Left lung (tissue), 10 donors: ENCODE measurements around the gene CDX1. TPM values are rescaled to one million over a fixed set of nuclear protein-coding genes. Genes with fewer than 3 reads are reported as not detected.

ENCODE experiments used
- ATAC-seq: fragments of 200-7000 bp; cut with Tn5 transposase; one replicate; pipeline ENCODE4 v1.9.1; 2020; ENCODE audit warnings: moderate library complexity
- DNase-seq, 4 donors: peaks; one replicate each; pipeline ENCODE4 v3.0.0-alpha.2; 2013 to 2020
- H3K27ac ChIP-seq, 2 donors: fragments of 200-600 bp; sonication (generic) in 1 of 2; one replicate each; pipeline versions ENCODE4 v1.5.0 to v1.8.0; 2020 to 2021
- H3K27me3 ChIP-seq, 2 donors: fragments of 200-600 bp; sonication (generic) in 1 of 2; one replicate each; pipeline versions ENCODE4 v1.5.0 to v1.8.0; 2020 to 2021
- H3K36me3 ChIP-seq, 2 donors: fragments of 200-600 bp; sonication (generic) in 1 of 2; one replicate each; pipeline versions ENCODE4 v1.5.0 to v1.8.0; 2020 to 2021
- H3K4me1 ChIP-seq, 2 donors: fragments of 200-600 bp; one replicate each; pipeline ENCODE4 v1.8.0; 2021
- H3K4me3 ChIP-seq, 2 donors: fragments of 200-600 bp; sonication (generic) in 1 of 2; one replicate each; pipeline versions ENCODE4 v1.5.0 to v1.8.0; 2020 to 2021; ENCODE audit warnings: mild to moderate bottlenecking in 1 of 2
- H3K9me3 ChIP-seq, 2 donors: fragments of 200-600 bp; sonication (generic) in 1 of 2; one replicate each; pipeline versions ENCODE4 v1.5.0 to v1.8.0; 2020 to 2021
- CTCF ChIP-seq, 2 donors: fragments of 200-600 bp; sonication (generic) in 1 of 2; IDR thresholded peaks; one replicate each; pipeline versions ENCODE4 v1.5.0 to v1.8.0; 2021; ENCODE audit warnings: antibody characterized with exemption in 2 of 2
- intact Hi-C, 2 donors: fragments of 100-400 bp; cut with DNase I; formaldehyde crosslinking; loops; one replicate each; pipeline versions ENCODE4 v1.11.2 to v1.14.2; 2022
- polyA plus RNA-seq, 6 donors: library from polyadenylated mRNA; unstranded; fragments of 120-200 nt; gene quantifications; one replicate each; pipeline ENCODE4 v1.2.1, GENCODE V29; 2013; ENCODE audit not compliant: insufficient read length in 6 of 6
- total RNA-seq, 2 donors: library from RNA; stranded (reverse); fragmentation: NEBNext Ultra II Directional; extraction: Animal tissue kit (Norgen Biotek cat#: 25700); gene quantifications; one replicate each; pipeline ENCODE4 v1.2.1, GENCODE V29; 2021
- donor health status: DM: no; HTN: yes; CAD: no.
- donor health status: DM: no; HTN: no; CAD: no.

CDX1 gene
- total and polyA plus RNA-seq, 8 donors, result 0.14 to 0.60 (median 0.34) TPM; not detected in 1

GRCh38 chr5:150196514-150196913 lies 29.9 kb downstream of the CDX1 start:
- ATAC-seq, result no peak
- H3K27me3 ChIP-seq, result peaks cover 0 to 38% of the 10 kb centered on the region in 2 donors
- no peak overlapping the region for H3K27ac ChIP-seq
- no peaks in the 10 kb centered on the region for H3K4me1 ChIP-seq
- no peaks in the 10 kb centered on the region for H3K9me3 ChIP-seq
- no peak for DNase-seq
- intact Hi-C loops, result no loop called here
- TF ChIP-seq CTCF (IDR thresholded peaks at IDR 0.05), result no peak
- H3K4me3 ChIP-seq, result no peak overlapping the region
- no peaks in the 10 kb centered on the region for H3K36me3 ChIP-seq

GRCh38 chr5:150196986-150197385 lies 30.4 kb downstream of the CDX1 start:
- H3K4me1 ChIP-seq, result no peaks in the 10 kb centered on the region
- DNase-seq, result no peak
- no peak overlapping the region for H3K4me3 ChIP-seq
- no peaks in the 10 kb centered on the region for H3K36me3 ChIP-seq
- ATAC-seq, result no peak
- no peak overlapping the region for H3K27ac ChIP-seq
- intact Hi-C loops, result no loop called here
- H3K27me3 ChIP-seq, result peaks cover 0 to 33% of the 10 kb centered on the region in 2 donors
- TF ChIP-seq CTCF (IDR thresholded peaks at IDR 0.05), result no peak
- no peaks in the 10 kb centered on the region for H3K9me3 ChIP-seq

- DNase-seq (no peak), ATAC-seq (no peak)
- no peaks in the 10 kb centered on the region for H3K9me3 ChIP-seq
- H3K36me3 ChIP-seq, result no peaks in the 10 kb centered on the region
- H3K4me3 ChIP-seq, result no peak overlapping the region
- peaks cover 0 to 28% of the 10 kb centered on the region in 2 donors for H3K27me3 ChIP-seq
- intact Hi-C loops, result no loop called here
- H3K4me1 ChIP-seq, result no peaks in the 10 kb centered on the region
- no peak overlapping the region for H3K27ac ChIP-seq
- no peak for TF ChIP-seq CTCF (IDR thresholded peaks at IDR 0.05)
These were observed 30.9 kb downstream of the CDX1 start for GRCh38 chr5:150197476-150197875.

GRCh38 chr5:150202501-150202900 lies 35.9 kb downstream of the CDX1 start:
- no peak for ATAC-seq

More at GRCh38 chr5:150202501-150202900, 35.9 kb downstream of the CDX1 start:
- TF ChIP-seq CTCF (IDR thresholded peaks at IDR 0.05), result no peak
- Histone ChIP-seq H3K4me1 (no peaks in the 10 kb centered on the region), H3K36me3 (no peaks in the 10 kb centered on the region), H3K4me3 (no peak overlapping the region), H3K9me3 (no peaks in the 10 kb centered on the region), H3K27ac (no peak overlapping the region), H3K27me3 (peaks cover 0 to 3% of the 10 kb centered on the region in 2 donors)
- DNase-seq, result no peak
- intact Hi-C loops, result no loop called here
